NB4 (cell line): Measurements from ENCODE around the gene MICAL2.

Experiments
- DNase-seq: peaks from one replicate; pipeline ENCODE4 v3.0.0; 2010; ENCODE audit warnings: low read depth
- H3K4me3 ChIP-seq: one replicate; pipeline ENCODE4 v1.5.1; 2011; ENCODE audit warnings: mild to moderate bottlenecking, low read depth, low read length, moderate library complexity
- CTCF ChIP-seq: IDR thresholded peaks from one replicate; pipeline ENCODE4 v1.5.1; 2012; ENCODE audit warnings: low read depth, low read length
- MAX ChIP-seq: IDR thresholded peaks from 2 replicates; pipeline ENCODE4 v1.6.1; 2011; ENCODE audit warnings: low read depth, low read length
- MYC ChIP-seq: IDR thresholded peaks from 2 replicates; pipeline ENCODE4 v1.6.1; 2011; ENCODE audit warnings: low read depth, low read length
- POLR2A ChIP-seq: IDR thresholded peaks from 2 replicates; pipeline ENCODE4 v1.6.1; 2011; ENCODE audit warnings: mild to moderate bottlenecking; ENCODE audit not compliant: insufficient read length; ENCODE audit errors: extremely low read depth

Gene MICAL2

GRCh38 chr11:12280838-12281565 is 170.6 kb downstream of the MICAL2 start:
- DNase-seq: no peak
- H3K4me3 ChIP-seq: no peak overlapping the region
- no peak for TF ChIP-seq MAX
- TF ChIP-seq CTCF: no peak
- no peak for TF ChIP-seq POLR2A
- TF ChIP-seq MYC: no peak

GRCh38 chr11:12281571-12282478 is 171.4 kb downstream of the MICAL2 start:
- TF ChIP-seq MAX (peak; percentile 66; the same call in 1 of the 2 replicates), CTCF (peak; percentile 81), POLR2A (no peak)
- peak; percentile 75 for DNase-seq
- no peak overlapping the region for H3K4me3 ChIP-seq

- no peak for DNase-seq
- H3K4me3 ChIP-seq: no peak overlapping the region
- TF ChIP-seq MYC (no peak), MAX (no peak), POLR2A (no peak), CTCF (no peak)
Measured at GRCh38 chr11:12282676-12283075, 172.3 kb downstream of the MICAL2 start.

- peak; percentile 14 for DNase-seq
- TF ChIP-seq MAX (no peak), CTCF (no peak), MYC (no peak), POLR2A (no peak)
- H3K4me3 ChIP-seq: no peak overlapping the region
Measured at GRCh38 chr11:12284316-12285050, 174.1 kb downstream of the MICAL2 start.

- no peak for TF ChIP-seq MAX
- H3K4me3 ChIP-seq: no peak overlapping the region
- peak; percentile 48 for DNase-seq
Measured at GRCh38 chr11:12285106-12285505, 174.7 kb downstream of the MICAL2 start.

- H3K4me3 ChIP-seq: no peak overlapping the region
- no peak for DNase-seq
- TF ChIP-seq MYC (no peak), POLR2A (no peak), CTCF (no peak), MAX (no peak)
Measured at GRCh38 chr11:12285811-12286222, 175.4 kb downstream of the MICAL2 start.
